ENCODE measurements around the gene EPN2. TPM values are rescaled to one million over a fixed set of nuclear protein-coding genes. Genes with fewer than 3 reads are reported as not detected.

Gene EPN2
- total RNA-seq, 1 experiment from 2014 or later: 73.1 TPM

DNA sequence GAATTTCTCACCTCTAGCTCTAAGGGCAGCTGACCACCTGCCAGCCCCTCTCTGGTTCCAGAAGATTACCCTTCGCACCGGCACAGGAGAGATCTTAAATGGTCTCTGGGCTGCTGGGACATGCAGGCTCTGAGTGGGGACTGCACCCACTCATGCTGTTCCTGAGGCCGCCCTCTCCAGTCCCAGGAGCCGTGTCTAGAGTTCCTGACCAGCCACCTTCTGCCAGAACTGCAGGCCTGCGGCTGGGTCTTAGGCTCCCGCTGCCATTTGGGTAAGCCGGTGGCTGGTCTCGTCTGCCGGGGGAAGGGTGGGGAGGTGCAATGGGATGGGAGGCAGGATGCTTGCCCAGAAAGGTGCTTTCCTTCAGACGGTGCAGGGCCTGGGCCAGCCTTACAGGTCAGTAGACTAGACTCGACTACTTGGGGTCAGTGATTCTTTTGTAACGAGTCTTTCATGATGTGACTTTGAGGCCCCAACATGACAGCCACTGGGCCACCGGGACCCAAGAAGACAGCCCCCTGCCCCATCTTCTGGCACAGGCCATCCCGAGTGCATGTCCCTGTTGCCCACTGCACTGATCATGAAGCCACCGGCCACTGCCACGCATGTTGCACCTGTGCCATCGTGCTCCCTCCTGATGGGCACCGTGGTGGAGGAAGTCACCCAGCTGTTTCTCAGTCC lies 98.9 kb downstream of the EPN2 start:
- POLR2A ChIA-PET: no interaction called here
- H3K9ac ChIP-seq (ENCODE audit: low read length): no peak overlapping the region
- H3K27me3 ChIP-seq (ENCODE audit: insufficient read depth, low read length): no peaks in the 10 kb centered on the region
- BruUV-seq (replicated peaks): no TSS peak
- no peaks in the 10 kb centered on the region for H3K9me3 ChIP-seq (ENCODE audit: control insufficient read depth in 1 of 2, insufficient read depth in 1 of 2, low read depth in 1 of 2, low read length in 2 of 2)
- H3K4me3 ChIP-seq (replicated peaks in 1 of 2; ENCODE audit: low read depth in 1 of 2, low read length in 2 of 2): no peak overlapping the region
- CTCF ChIA-PET: no interaction called here
- peaks cover 4 to 22% of the 10 kb centered on the region in 2 experiments; a peak in 2 of 4 replicates for H3K36me3 ChIP-seq (ENCODE audit: control insufficient read depth in 1 of 2, insufficient read depth in 2 of 2, low read length in 2 of 2)
- no peaks in the 10 kb centered on the region for H4K20me1 ChIP-seq (ENCODE audit: insufficient read depth)
- intact Hi-C loops (cut with micrococcal nuclease): no loop called here
- ATAC-seq (no peak), DNase-seq (ENCODE audit: low read depth, low spot score) (no peak)
- H3K27ac ChIP-seq (ENCODE audit: low read depth, low read length): no peak overlapping the region
- no peak overlapping the region for H2AFZ ChIP-seq (ENCODE audit: low read depth, low read length, poor library complexity, severe bottlenecking)
- no peaks in the 10 kb centered on the region for H3K9me2 ChIP-seq (ENCODE audit: insufficient read depth)
- RAD21 ChIA-PET (ENCODE audit: low non-redundant PET in 1 of 2, low total read pairs in 2 of 2, uncharacterized antibody in 2 of 2, unreplicated experiment in 2 of 2): no interaction called here
- H3K79me2 ChIP-seq (ENCODE audit: insufficient read depth, low read length): no peaks in the 10 kb centered on the region
- H3K4me1 ChIP-seq (ENCODE audit: control insufficient read depth in 1 of 2, insufficient read depth in 2 of 2, low read length in 2 of 2): peaks cover 7 to 14% of the 10 kb centered on the region in 2 experiments; a peak in 3 of 4 replicates
- H3K4me2 ChIP-seq (ENCODE audit: low read length): no peak overlapping the region
- TF ChIP-seq MAX (IDR thresholded peaks at IDR 0.05): no peak
- no peak for TF ChIP-seq POLR2A (IDR thresholded peaks at IDR 0.05; ENCODE audit: borderline replicate concordance, extremely low read depth, insufficient read depth, insufficient read length)
- no peak for TF ChIP-seq SP1 (IDR thresholded peaks at IDR 0.05; ENCODE audit: low read depth)
- TF ChIP-seq ZFX (IDR thresholded peaks at IDR 0.05): no peak
- TF ChIP-seq SIN3A (IDR thresholded peaks at IDR 0.05; ENCODE audit: low read depth): no peak
- no peak for TF ChIP-seq ATF3 (IDR thresholded peaks at IDR 0.05)
- TF ChIP-seq, protein P1, sequence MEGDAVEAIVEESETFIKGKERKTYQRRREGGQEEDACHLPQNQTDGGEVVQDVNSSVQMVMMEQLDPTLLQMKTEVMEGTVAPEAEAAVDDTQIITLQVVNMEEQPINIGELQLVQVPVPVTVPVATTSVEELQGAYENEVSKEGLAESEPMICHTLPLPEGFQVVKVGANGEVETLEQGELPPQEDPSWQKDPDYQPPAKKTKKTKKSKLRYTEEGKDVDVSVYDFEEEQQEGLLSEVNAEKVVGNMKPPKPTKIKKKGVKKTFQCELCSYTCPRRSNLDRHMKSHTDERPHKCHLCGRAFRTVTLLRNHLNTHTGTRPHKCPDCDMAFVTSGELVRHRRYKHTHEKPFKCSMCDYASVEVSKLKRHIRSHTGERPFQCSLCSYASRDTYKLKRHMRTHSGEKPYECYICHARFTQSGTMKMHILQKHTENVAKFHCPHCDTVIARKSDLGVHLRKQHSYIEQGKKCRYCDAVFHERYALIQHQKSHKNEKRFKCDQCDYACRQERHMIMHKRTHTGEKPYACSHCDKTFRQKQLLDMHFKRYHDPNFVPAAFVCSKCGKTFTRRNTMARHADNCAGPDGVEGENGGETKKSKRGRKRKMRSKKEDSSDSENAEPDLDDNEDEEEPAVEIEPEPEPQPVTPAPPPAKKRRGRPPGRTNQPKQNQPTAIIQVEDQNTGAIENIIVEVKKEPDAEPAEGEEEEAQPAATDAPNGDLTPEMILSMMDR (IDR thresholded peaks at IDR 0.05 in 2 of 3, conservative IDR thresholded peaks at IDR 0.05 in 1 of 3; ENCODE audit: borderline replicate concordance in 1 of 3, insufficient read depth in 1 of 3, low read depth in 2 of 3, low read length in 2 of 3): no peak
- no peak for TF ChIP-seq SRF (IDR thresholded peaks at IDR 0.05; ENCODE audit: low read depth)
- TF ChIP-seq, protein P2, sequence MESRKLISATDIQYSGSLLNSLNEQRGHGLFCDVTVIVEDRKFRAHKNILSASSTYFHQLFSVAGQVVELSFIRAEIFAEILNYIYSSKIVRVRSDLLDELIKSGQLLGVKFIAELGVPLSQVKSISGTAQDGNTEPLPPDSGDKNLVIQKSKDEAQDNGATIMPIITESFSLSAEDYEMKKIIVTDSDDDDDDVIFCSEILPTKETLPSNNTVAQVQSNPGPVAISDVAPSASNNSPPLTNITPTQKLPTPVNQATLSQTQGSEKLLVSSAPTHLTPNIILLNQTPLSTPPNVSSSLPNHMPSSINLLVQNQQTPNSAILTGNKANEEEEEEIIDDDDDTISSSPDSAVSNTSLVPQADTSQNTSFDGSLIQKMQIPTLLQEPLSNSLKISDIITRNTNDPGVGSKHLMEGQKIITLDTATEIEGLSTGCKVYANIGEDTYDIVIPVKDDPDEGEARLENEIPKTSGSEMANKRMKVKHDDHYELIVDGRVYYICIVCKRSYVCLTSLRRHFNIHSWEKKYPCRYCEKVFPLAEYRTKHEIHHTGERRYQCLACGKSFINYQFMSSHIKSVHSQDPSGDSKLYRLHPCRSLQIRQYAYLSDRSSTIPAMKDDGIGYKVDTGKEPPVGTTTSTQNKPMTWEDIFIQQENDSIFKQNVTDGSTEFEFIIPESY (IDR thresholded peaks at IDR 0.05; ENCODE audit: extremely low read depth, insufficient replicate concordance, low read length): no peak
- no peak; the same call in 1 of the 2 replicates for TF ChIP-seq POLR2AphosphoS5 (IDR thresholded peaks at IDR 0.05; ENCODE audit: low read depth, low read length)
- TF ChIP-seq YY1 (IDR thresholded peaks at IDR 0.05; ENCODE audit: extremely low read depth, insufficient replicate concordance, low read depth, low read length): no peak
- TF ChIP-seq CEBPB (IDR thresholded peaks at IDR 0.05; ENCODE audit: low read depth): no peak
